ENCODE data around the gene ERCC6L2. TPM values are rescaled to one million over a fixed set of nuclear protein-coding genes. Genes with fewer than 3 reads are reported as not detected.

The ERCC6L2 gene
- total and polyA plus RNA-seq, 8 donors, result 28.0 to 58.6 (median 53.3) TPM

GRCh38 chr9:95978106-95978505 is 102.6 kb downstream of the ERCC6L2 start:
- no peak overlapping the region for H3K27ac ChIP-seq
- ATAC-seq (no peak), DNase-seq (peak in 1 of 4 donors; percentile 35)
- H3K9me3 ChIP-seq, result no peaks in the 10 kb centered on the region
- no peak for TF ChIP-seq CTCF (IDR thresholded peaks at IDR 0.05)
- H3K4me1 ChIP-seq, result peaks cover 0 to 12% of the 10 kb centered on the region in 2 donors
- intact Hi-C loops (cut with DNase I), result no loop called here
- H3K36me3 ChIP-seq, result peaks cover 0 to 6% of the 10 kb centered on the region in 2 donors
- no peaks in the 10 kb centered on the region for H3K27me3 ChIP-seq
- H3K4me3 ChIP-seq, result no peak overlapping the region

- intact Hi-C loops (cut with DNase I), result no loop called here
- no peak for TF ChIP-seq CTCF (IDR thresholded peaks at IDR 0.05)
- Histone ChIP-seq H3K36me3 (no peaks in the 10 kb centered on the region), H3K4me3 (no peak overlapping the region), H3K27ac (no peak overlapping the region), H3K4me1 (peaks cover 0 to 12% of the 10 kb centered on the region in 2 donors), H3K9me3 (no peaks in the 10 kb centered on the region), H3K27me3 (no peaks in the 10 kb centered on the region)
- ATAC-seq (no peak), DNase-seq (no peak)
These were observed 104.0 kb downstream of the ERCC6L2 start for GRCh38 chr9:95979446-95979845.

- TF ChIP-seq CTCF (IDR thresholded peaks at IDR 0.05), result no peak
- intact Hi-C loops (cut with DNase I), result no loop called here
- no peaks in the 10 kb centered on the region for H3K27me3 ChIP-seq
- DNase-seq (no peak), ATAC-seq (no peak)
- H3K27ac ChIP-seq, result peak overlapping the region in 1 of 2 donors; percentile 66
- peaks cover 0 to 12% of the 10 kb centered on the region in 2 donors for H3K4me1 ChIP-seq
- H3K9me3 ChIP-seq, result no peaks in the 10 kb centered on the region
- H3K36me3 ChIP-seq, result no peaks in the 10 kb centered on the region
- no peak overlapping the region for H3K4me3 ChIP-seq
These were observed 105.0 kb downstream of the ERCC6L2 start for GRCh38 chr9:95980262-95981125.

GRCh38 chr9:95981761-95982390 is 106.4 kb downstream of the ERCC6L2 start:
- H3K9me3 ChIP-seq, result no peaks in the 10 kb centered on the region
- peaks cover 0 to 12% of the 10 kb centered on the region in 2 donors for H3K4me1 ChIP-seq
- H3K36me3 ChIP-seq, result peaks cover 0 to 6% of the 10 kb centered on the region in 2 donors
- peak overlapping the region in 1 of 2 donors; percentile 66 for H3K27ac ChIP-seq
- TF ChIP-seq CTCF (IDR thresholded peaks at IDR 0.05), result no peak
- H3K27me3 ChIP-seq, result no peaks in the 10 kb centered on the region
- no peak overlapping the region for H3K4me3 ChIP-seq
- DNase-seq (no peak), ATAC-seq (no peak)
- intact Hi-C loops (cut with DNase I), result no loop called here

GRCh38 chr9:95985440-95986055 is 110.1 kb downstream of the ERCC6L2 start:
- Histone ChIP-seq H3K4me1 (peaks cover 0 to 2% of the 10 kb centered on the region in 2 donors), H3K27me3 (no peaks in the 10 kb centered on the region), H3K27ac (no peak overlapping the region), H3K4me3 (no peak overlapping the region), H3K36me3 (peaks cover 0 to 12% of the 10 kb centered on the region in 2 donors), H3K9me3 (no peaks in the 10 kb centered on the region)
- intact Hi-C loops (cut with DNase I), result no loop called here
- no peak for DNase-seq
- no peak for TF ChIP-seq CTCF (IDR thresholded peaks at IDR 0.05)
- ATAC-seq, result no peak
